ENCODE results near the gene ZNF227. TPM values are rescaled to one million over a fixed set of nuclear protein-coding genes. Genes with fewer than 3 reads are reported as not detected.

ZNF227 gene
- polyA plus RNA-seq, 1 donor from 2014 or later, result 25.5 TPM

- no peak overlapping the region for H3K4me2 ChIP-seq (ENCODE audit: low read length)
- H3K9me3 ChIP-seq (ENCODE audit: low read length), result peaks cover 8% of the 10 kb centered on the region
- no peaks in the 10 kb centered on the region for H3K36me3 ChIP-seq (ENCODE audit: insufficient read depth, low read length)
- no peak overlapping the region for H3K4me3 ChIP-seq (ENCODE audit: low read length)
- no peaks in the 10 kb centered on the region for H3K27me3 ChIP-seq (ENCODE audit: insufficient read depth, low read depth, low read length)
- H2AFZ ChIP-seq (ENCODE audit: low read depth, low read length), result no peak overlapping the region
- no peaks in the 10 kb centered on the region for H4K20me1 ChIP-seq (ENCODE audit: insufficient read depth)
- no peaks in the 10 kb centered on the region for H3K9me2 ChIP-seq (ENCODE audit: insufficient read depth, low read length)
- no peaks in the 10 kb centered on the region for H3K79me2 ChIP-seq (replicated peaks; ENCODE audit: insufficient read depth, low read length)
- no peak overlapping the region for H3K9ac ChIP-seq (ENCODE audit: low read length)
- TF ChIP-seq POLR2AphosphoS5 (IDR thresholded peaks at IDR 0.05) (no peak), TAF1 (IDR thresholded peaks at IDR 0.05; ENCODE audit: low read depth) (no peak), MXI1 (conservative IDR thresholded peaks at IDR 0.05; ENCODE audit: poor library complexity, severe bottlenecking) (no peak), SMC3 (conservative IDR thresholded peaks at IDR 0.05; ENCODE audit: poor library complexity) (no peak), RAD21 (conservative IDR thresholded peaks at IDR 0.05) (no peak), EZH2 (IDR thresholded peaks at IDR 0.05; ENCODE audit: borderline replicate concordance, insufficient read depth, low read length, poor library complexity, severe bottlenecking) (no peak), CTCF (IDR thresholded peaks at IDR 0.05; ENCODE audit: poor library complexity, severe bottlenecking) (no peak), EP300 (conservative IDR thresholded peaks at IDR 0.05; ENCODE audit: poor library complexity, severe bottlenecking) (no peak), REST (IDR thresholded peaks at IDR 0.05; ENCODE audit: borderline replicate concordance) (no peak)
- H3K27ac ChIP-seq (ENCODE audit: low read length), result no peak overlapping the region
- H3F3A ChIP-seq (ENCODE audit: insufficient read depth, low read length, poor library complexity, severe bottlenecking), result no peaks in the 10 kb centered on the region
These were observed 42.2 kb downstream of the ZNF227 start for GRCh38 chr19:44254496-44254895.

GRCh38 chr19:44255705-44256411, 43.5 kb downstream of the ZNF227 start:
- Histone ChIP-seq H3K79me2 (replicated peaks; ENCODE audit: insufficient read depth, low read length) (no peaks in the 10 kb centered on the region), H3K9ac (ENCODE audit: low read length) (no peak overlapping the region), H3K27me3 (ENCODE audit: insufficient read depth, low read depth, low read length) (no peaks in the 10 kb centered on the region), H3K4me2 (ENCODE audit: low read length) (no peak overlapping the region), H3K27ac (ENCODE audit: low read length) (no peak overlapping the region), H4K20me1 (ENCODE audit: insufficient read depth) (no peaks in the 10 kb centered on the region), H3F3A (ENCODE audit: insufficient read depth, low read length, poor library complexity, severe bottlenecking) (no peaks in the 10 kb centered on the region), H3K4me3 (ENCODE audit: low read length) (no peak overlapping the region), H3K9me3 (ENCODE audit: low read length) (peaks cover 8% of the 10 kb centered on the region), H3K36me3 (ENCODE audit: insufficient read depth, low read length) (no peaks in the 10 kb centered on the region), H2AFZ (ENCODE audit: low read depth, low read length) (no peak overlapping the region), H3K9me2 (ENCODE audit: insufficient read depth, low read length) (no peaks in the 10 kb centered on the region)
- TF ChIP-seq TAF1 (IDR thresholded peaks at IDR 0.05; ENCODE audit: low read depth) (no peak), RAD21 (conservative IDR thresholded peaks at IDR 0.05) (no peak), EP300 (conservative IDR thresholded peaks at IDR 0.05; ENCODE audit: poor library complexity, severe bottlenecking) (no peak), SMC3 (conservative IDR thresholded peaks at IDR 0.05; ENCODE audit: poor library complexity) (no peak), MXI1 (conservative IDR thresholded peaks at IDR 0.05; ENCODE audit: poor library complexity, severe bottlenecking) (no peak), POLR2AphosphoS5 (IDR thresholded peaks at IDR 0.05) (no peak), REST (IDR thresholded peaks at IDR 0.05; ENCODE audit: borderline replicate concordance) (no peak), EZH2 (IDR thresholded peaks at IDR 0.05; ENCODE audit: borderline replicate concordance, insufficient read depth, low read length, poor library complexity, severe bottlenecking) (no peak), CTCF (IDR thresholded peaks at IDR 0.05; ENCODE audit: poor library complexity, severe bottlenecking) (no peak)
